ENCODE data around the gene PLK5. TPM values are rescaled to one million over a fixed set of nuclear protein-coding genes. Genes with fewer than 3 reads are reported as not detected.

PLK5 gene
- total RNA-seq, 2 donors from 2014 or later, result not detected

DNA sequence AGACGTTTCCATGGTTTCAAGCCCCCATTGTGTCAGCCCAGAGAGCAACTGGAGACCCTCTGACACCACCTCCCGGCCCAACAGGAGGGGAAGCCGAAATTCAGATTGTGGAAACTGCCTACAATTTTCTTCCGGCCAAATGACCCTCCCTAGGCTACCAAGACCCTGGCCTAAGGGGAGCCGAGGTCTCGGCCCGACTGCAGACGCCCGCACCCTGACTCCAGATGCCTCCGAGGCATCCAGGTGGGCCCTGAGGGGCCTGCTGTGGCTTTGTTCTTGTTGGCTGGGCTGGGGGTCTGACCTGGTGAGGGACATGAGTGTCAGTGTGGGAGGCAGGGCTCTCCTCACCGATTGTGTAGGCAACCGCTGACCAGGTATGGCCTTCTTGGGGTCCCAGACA, 34.7 kb downstream of the PLK5 start:
- no peak for ATAC-seq
- no peak for DNase-seq (ENCODE audit: low spot score in 2 of 2)
- H3K36me3 Mint-ChIP-seq, result no peaks in the 10 kb centered on the region
- H3K9me3 Mint-ChIP-seq, result no peaks in the 10 kb centered on the region
- H3K27ac Mint-ChIP-seq, result no peak overlapping the region

- Mint-ChIP-seq H3K27ac (peak overlapping the region in 1 of 2 donors; percentile 44), H3K36me3 (no peaks in the 10 kb centered on the region), H3K9me3 (no peaks in the 10 kb centered on the region)
- DNase-seq (ENCODE audit: low spot score in 2 of 2), result no peak
- ATAC-seq, result no peak
Measured at GRCh38 chr19:1560286-1560882, 36.5 kb downstream of the PLK5 start.

DNA sequence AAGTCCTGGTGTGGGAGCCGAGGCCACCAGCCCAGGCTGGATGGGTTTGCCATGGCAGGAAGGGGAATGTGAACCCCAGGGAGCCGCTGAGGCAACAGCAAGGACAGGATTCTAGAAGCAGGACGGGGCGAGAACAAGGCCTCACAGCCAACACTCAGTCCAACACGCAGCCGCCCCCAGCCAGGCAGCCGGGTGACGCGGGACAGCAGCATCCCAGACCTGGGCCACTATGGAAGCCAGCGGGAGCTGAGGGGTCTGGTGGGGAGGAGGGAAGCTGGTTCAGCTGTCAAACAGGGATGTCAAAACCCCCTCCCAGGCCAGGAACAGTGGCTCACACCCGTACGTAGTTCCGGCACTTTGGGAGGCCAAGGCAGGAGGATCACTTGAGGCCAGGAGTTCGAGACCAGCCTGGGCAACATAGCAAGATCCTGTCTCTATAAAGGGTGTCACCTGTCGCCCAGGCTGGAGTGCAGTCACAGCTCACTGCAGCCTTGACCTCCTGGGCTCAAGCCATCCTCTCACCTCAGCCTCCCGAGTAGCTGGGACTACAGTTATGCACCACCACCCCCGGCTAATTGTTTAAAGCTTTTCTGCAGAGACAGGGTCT, 37.5 kb downstream of the PLK5 start:
- DNase-seq (ENCODE audit: low spot score in 2 of 2) (no peak), ATAC-seq (no peak)
- Mint-ChIP-seq H3K36me3 (no peaks in the 10 kb centered on the region), H3K27ac (no peak overlapping the region), H3K9me3 (no peaks in the 10 kb centered on the region)

DNA sequence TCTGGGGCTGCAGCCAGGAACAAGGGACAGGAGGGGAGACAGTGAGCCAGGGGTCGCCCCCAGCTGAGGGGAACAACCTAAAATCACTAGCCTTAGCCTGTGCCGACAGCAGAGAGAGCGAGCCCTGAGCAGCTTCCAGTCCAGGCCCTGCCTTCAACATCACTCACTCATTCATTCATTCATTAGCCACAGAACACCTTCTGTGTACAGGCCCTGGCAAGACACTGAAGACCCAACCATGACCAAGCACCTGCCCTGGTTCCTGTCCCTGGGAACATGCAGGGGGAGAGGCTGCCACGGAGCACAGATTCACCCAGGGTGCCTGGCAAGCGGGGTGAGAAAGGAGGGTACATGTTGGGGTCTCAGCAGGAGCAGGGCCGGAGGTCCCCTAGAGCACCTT, 39.4 kb downstream of the PLK5 start:
- Mint-ChIP-seq H3K9me3 (no peaks in the 10 kb centered on the region), H3K36me3 (no peaks in the 10 kb centered on the region)
- ATAC-seq, result no peak

DNA sequence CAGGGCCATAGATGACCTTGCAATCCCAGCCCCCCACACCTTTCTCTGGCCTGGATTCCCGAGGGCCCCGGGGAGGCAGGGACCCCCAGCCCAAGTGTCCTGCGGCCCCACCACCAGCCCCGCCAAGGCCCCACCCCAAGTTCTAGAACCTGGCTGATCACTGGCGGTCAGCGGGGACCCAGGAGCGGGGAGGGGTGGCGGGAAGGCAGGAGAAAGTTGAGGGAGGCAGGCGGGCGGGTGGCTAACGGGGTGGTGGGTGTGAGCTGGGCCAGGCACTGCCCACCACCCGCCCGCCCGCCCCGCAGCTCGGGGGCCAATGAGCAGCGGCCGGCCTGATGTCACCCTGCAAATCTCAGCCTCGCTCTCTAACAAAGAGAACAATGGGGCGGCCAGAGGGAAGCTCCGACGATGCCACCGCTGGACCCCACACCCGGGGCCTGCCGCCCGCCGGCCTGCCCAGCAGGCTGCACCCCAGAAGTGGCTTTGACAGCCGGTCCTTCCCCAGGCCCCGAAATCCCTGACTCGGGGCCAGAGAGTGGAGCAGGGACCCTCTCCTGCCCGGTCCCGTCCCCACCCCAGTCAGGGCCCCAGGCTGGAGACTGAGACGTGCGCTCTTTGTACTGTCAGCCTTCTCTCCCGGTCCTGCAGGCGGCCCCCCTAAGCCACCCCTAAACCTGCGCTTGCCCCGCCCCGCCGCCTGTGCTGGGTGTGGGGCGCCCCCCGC, 42.7 kb downstream of the PLK5 start:
- no peak for DNase-seq (ENCODE audit: low spot score in 2 of 2)
- no peak for ATAC-seq
- Mint-ChIP-seq H3K9me3 (no peaks in the 10 kb centered on the region), H3K36me3 (no peaks in the 10 kb centered on the region), H3K27ac (no peak overlapping the region)

More for the DNA sequence above, 39.4 kb downstream of the PLK5 start:
- no peak overlapping the region for H3K27ac Mint-ChIP-seq
- DNase-seq (ENCODE audit: low spot score in 2 of 2), result no peak

DNA sequence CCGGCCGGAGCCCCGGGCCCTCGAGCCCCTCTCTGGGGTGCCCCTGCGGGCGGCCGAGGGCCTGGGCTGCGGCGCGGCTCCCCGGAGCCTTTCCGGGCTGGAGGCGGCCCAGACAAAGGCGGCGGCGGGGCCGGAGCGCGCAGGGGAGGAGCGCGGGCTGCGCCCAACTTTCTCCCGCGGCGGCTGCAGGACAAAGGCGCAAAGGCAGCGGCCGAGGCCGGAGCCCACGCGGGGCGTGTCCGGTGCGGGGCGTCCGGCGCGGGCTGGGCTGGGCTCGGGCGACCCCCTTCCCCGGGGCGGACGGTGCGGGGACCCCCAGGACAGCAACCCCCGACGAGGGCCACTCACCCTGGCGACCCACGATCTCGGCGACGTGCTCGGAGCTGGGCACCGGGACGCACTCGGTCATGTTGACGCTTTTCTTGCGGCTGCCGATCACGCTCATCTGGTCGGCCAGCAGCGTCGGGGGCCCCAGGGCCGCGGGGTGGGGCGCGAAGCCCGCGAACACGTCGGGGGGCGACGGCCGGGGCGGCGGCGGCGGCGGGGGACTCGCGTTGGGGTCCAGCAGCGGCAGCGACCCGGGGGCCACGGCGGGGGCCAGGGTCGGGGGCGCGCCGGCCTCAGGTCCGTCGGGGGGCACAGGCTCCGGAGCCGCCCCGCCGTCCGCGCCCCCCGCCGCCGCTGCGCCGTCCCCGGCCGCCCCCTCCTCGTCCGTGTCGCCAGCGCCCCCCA, 43.4 kb downstream of the PLK5 start:
- Mint-ChIP-seq H3K36me3 (no peaks in the 10 kb centered on the region), H3K9me3 (no peaks in the 10 kb centered on the region), H3K27ac (no peak overlapping the region)
- ATAC-seq (no peak), DNase-seq (ENCODE audit: low spot score in 2 of 2) (peak in 1 of 2 donors; percentile 24)

DNA sequence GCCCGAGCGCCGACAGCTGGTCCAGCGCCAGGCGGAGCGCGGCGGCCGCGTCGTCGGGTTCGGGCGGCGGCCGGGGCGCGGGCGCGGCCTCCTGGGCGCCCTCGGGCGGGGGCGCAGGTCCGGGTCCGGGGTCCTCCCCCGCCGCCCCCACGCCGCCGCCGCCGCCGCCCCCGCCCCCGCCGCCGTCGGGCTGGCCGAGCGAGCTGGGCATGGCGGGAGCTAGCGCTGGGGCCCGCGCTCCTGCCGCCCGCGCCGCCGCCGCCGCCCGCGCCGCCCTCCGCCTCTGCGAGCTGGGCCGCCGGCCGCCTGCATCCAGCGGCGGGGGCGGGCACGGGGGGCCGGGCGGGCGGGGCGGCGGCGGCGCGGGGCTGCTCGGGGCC, 44.0 kb downstream of the PLK5 start:
- DNase-seq (ENCODE audit: low spot score in 2 of 2) (no peak), ATAC-seq (peak; percentile 40 to 44)
- Mint-ChIP-seq H3K36me3 (no peaks in the 10 kb centered on the region), H3K27ac (no peak overlapping the region), H3K9me3 (no peaks in the 10 kb centered on the region)

DNA sequence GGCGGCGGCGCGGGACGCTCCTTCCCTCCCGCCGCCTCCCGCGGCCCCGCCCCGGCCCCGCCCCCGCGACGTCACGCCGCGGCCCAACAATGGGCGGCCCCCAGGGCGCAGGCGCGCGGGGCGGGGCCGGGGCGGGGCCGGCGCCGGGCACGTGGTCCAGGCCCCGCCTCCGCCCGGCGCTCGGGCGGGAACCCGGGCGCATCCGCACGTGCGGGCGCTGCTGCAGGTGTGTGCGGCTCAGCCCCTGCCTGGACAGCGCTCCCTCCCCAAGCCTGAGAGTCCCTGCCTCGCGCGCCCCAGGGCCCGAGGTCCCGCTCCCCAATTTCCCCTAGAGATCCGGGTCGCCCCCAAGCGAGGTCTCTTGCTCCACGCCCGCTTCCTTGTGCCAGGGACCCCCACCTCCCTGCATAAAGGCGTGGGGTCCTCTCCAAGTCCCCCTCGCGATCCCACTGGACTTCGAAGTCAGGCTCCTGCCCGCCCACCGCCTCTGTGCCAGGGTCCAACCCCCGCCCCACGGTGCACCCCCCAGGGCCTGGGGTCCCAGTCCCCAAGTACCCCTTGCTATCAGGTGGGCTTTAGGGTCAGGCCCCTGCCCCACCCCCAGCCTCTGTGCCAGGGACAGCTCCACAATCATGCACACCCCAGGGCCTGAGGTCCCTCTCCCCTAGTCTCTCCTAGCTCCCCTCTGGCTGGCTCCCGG, 44.6 kb downstream of the PLK5 start, which contains the start of gene MEX3D:
Gene MEX3D (minus strand): TSS at position 6 of the 700 bp plus-strand sequence. CDS start 267 bp downstream, outside the sequence.
- peak; percentile 74 to 83 for DNase-seq (ENCODE audit: low spot score in 2 of 2)
- H3K9me3 Mint-ChIP-seq, result no peaks in the 10 kb centered on the region
- no peaks in the 10 kb centered on the region for H3K36me3 Mint-ChIP-seq
- H3K27ac Mint-ChIP-seq, result no peak within 1 kb of the TSS
- peak; percentile 88 to 91 for ATAC-seq

DNA sequence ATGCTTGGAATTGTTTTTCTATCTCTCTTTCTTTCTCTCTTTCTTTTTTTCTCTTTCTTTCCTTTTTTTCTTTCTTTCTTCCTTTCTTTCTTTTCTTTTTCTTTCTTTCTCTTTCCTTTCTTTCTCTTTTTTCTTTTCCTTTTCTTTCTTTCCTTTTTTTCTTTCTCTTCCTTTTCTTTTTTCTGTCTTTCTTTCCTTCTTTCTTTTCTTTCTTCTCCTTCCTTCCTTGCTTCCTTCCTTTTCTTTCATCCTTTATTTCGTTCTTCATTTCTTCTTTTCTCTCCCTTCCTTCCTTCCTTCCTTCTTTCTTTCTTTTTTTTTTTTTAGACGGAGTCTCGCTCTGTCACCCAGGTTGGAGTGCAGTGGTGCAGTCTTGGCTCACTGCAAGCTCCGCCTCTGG, 46.1 kb downstream of the PLK5 start:
- H3K9me3 Mint-ChIP-seq, result no peaks in the 10 kb centered on the region
- no peak for DNase-seq (ENCODE audit: low spot score in 2 of 2)
- H3K36me3 Mint-ChIP-seq, result no peaks in the 10 kb centered on the region
- no peak for ATAC-seq
- no peak overlapping the region for H3K27ac Mint-ChIP-seq

DNA sequence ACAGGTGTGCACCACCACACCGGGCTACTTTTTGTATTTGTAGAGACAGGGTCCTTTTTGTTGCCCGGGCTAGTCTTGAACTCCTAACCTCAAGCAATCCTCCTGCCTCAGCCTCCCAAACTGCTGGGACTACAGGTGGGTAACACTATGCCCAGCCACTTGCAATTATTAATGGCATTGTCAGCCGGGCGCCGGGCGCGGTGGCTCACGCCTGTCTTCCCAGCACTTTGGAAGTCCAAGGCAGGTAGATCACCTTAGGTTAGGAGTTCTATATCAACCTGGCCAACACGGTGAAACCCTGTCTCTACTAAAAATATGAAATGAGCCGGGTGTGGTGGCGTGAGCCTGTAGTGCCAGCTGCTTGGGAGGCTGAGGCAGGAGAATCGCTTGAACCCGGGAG, 47.0 kb downstream of the PLK5 start:
- no peak for ATAC-seq
- H3K27ac Mint-ChIP-seq, result no peak overlapping the region
- no peak for DNase-seq (ENCODE audit: low spot score in 2 of 2)
- no peaks in the 10 kb centered on the region for H3K9me3 Mint-ChIP-seq
- no peaks in the 10 kb centered on the region for H3K36me3 Mint-ChIP-seq

DNA sequence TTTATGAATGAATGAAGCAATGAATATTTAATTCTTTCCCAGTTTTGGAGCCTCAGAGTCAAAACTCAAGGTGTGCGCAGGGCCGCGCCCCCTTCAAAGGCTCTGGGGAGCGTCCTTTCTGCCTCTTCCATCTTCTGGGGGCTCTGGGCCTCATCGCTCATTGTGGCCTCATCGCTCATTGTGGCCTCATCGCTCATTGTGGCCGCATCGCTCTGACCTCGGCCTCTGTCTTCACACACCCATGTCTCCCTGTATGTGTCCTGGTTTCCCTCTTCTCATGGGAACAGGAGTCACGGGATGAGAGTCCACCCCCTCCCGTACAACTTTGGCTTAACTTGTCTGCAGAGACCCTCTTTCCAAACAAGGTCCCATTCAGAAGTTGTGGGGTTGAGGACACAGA, 47.5 kb downstream of the PLK5 start:
- ATAC-seq (no peak), DNase-seq (ENCODE audit: low spot score in 2 of 2) (no peak)
- Mint-ChIP-seq H3K27ac (no peak overlapping the region), H3K9me3 (no peaks in the 10 kb centered on the region), H3K36me3 (no peaks in the 10 kb centered on the region)

DNA sequence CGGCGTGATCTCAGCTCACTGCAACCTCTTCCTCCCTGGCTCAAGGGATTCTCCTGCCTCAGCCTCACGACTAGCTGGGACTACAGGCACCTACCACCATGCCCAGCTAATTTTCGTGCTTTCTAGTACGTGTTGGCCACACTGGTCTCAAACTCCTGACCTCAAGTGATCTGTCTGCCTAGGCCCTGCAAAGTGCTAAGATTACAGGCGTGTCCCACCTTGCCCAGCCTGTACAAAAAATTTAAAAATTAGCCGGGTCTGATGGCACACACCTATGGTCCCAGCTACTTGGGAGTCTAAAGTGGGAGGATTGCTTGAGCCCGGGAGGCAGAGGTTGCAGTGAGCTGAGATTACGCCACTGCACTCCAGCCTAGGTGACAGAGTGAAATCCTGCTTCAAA, 48.9 kb downstream of the PLK5 start:
- no peaks in the 10 kb centered on the region for H3K36me3 Mint-ChIP-seq
- no peaks in the 10 kb centered on the region for H3K9me3 Mint-ChIP-seq
- ATAC-seq (no peak), DNase-seq (ENCODE audit: low spot score in 2 of 2) (no peak)
- no peak overlapping the region for H3K27ac Mint-ChIP-seq

DNA sequence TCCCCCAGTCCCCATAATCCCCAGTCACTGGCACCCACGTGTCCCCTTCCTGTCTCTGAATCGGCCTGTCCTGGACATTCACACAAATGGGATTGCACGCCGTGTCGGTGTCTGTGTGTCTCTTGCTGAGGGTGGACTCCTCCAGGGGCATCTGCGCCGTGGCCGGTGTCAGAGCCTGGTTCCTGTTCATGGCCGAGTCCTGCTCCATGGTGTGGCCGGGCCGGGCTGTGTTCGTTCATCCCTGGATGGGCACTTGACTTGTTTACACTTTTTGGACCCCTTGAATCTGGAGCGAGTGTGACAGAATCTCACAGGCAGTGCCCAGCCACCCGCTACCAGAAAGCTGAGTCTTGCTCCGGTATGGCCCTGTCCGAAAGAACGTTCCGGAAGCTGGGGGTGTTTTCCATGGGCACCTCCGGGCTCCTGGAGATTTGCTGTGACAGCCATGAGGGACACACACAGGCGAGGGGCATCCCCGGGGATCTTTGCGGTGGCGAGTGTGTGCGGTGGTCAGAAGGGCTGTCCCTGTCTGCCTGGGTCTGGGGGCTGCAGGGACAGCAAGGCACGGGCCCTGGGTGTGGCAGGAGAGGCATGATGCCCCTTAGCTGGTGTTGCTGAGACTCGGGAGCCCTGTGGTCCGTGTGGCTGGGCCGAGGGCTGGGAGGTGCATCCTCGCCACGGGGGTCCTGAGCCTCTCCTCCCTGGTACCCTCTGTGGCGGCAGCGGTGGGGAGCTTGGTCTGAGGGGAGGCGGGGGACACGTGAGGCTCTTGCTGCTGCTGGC, 50.7 kb downstream of the PLK5 start:
- no peak for DNase-seq (ENCODE audit: low spot score in 2 of 2)
- ATAC-seq, result no peak
- Mint-ChIP-seq H3K9me3 (no peaks in the 10 kb centered on the region), H3K36me3 (peaks cover 0 to 2% of the 10 kb centered on the region in 2 donors), H3K27ac (peak overlapping the region; percentile 7 to 14)

DNA sequence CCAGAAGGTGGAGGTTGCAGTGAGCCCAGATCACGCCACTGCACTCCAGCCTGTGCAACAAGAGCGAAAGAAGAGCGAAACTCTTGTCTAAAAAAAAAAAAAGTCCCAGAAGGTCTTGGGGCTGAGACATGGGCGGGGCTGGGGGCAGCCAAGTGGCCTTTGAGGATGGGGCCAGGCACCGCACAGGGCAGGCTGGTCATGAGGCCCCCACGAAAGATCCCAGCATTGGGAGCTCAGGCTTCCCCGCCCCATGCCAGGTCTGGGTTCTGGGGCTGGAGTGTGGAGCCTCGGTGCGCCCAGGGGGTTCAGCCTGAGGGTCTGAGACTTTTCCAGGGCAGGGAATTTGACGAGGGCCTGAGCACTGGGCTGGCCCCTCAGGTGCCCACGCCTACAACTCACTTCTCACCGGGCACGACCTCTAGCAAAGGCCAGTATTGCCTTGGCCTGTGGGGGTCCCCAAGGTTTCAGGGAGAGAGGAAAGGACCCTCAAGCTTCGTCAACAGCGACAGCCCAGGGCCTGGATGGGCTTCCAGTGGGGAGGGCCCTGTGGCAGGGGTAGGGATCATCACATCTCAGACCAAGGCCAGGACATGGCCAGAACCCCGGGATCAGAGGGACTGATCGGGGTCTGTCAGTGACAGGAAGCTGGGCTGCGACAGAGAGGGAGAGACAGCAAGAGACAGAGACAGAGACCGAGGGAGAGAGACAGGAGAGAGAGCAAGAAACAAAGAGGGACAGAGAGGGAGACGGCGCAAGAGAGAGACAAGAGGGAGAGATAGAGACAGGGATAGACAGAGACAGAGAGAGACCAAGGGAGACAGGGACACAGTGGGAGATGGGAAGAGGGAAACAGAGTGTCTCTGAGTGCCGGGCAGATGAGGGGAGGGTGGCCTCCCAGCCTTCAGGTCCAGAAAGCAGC, 51.7 kb downstream of the PLK5 start:
- H3K27ac Mint-ChIP-seq, result peak overlapping the region; percentile 50 to 67
- peak in 1 of 2 donors; percentile 6 for ATAC-seq
- DNase-seq (ENCODE audit: low spot score in 2 of 2), result no peak
- peaks cover 0 to 10% of the 10 kb centered on the region in 2 donors for H3K36me3 Mint-ChIP-seq
- H3K9me3 Mint-ChIP-seq, result no peaks in the 10 kb centered on the region
